ENCODE data around the gene DUOX2. TPM values are rescaled to one million over a fixed set of nuclear protein-coding genes. Genes with fewer than 3 reads are reported as not detected.
"Not testable (repeated sequence)": the region's sequence is repeated elsewhere in the genome, so short reads cannot be mapped to it uniquely, and the experiment has no call there.

DUOX2 gene
- total RNA-seq, 1 experiment from 2014 or later: 0.08 TPM

- DNase-seq (ENCODE audit: low spot score): not testable (repeated sequence)
Measured at GRCh38 chr15:45075440-45076320, 38.3 kb downstream of the DUOX2 start.

- not testable (repeated sequence) for DNase-seq (ENCODE audit: low spot score)
Measured at GRCh38 chr15:45073602-45074001, 40.4 kb downstream of the DUOX2 start.

- DNase-seq (ENCODE audit: low spot score): not testable (repeated sequence)
Measured at GRCh38 chr15:45069942-45070360, 44.0 kb downstream of the DUOX2 start.

GRCh38 chr15:45064386-45064785 is 49.6 kb downstream of the DUOX2 start:
- peak; percentile 40 for DNase-seq (ENCODE audit: low spot score)

- DNase-seq (ENCODE audit: low spot score): not testable (repeated sequence)
Measured at GRCh38 chr15:45062301-45062700, 51.7 kb downstream of the DUOX2 start.

GRCh38 chr15:45058690-45059675 is 55.0 kb downstream of the DUOX2 start:
- DNase-seq (ENCODE audit: low spot score): not testable (repeated sequence)

- DNase-seq (ENCODE audit: low spot score): not testable (repeated sequence)
Measured at GRCh38 chr15:45052676-45053075, 61.3 kb downstream of the DUOX2 start.

GRCh38 chr15:45050587-45050986 is 63.4 kb downstream of the DUOX2 start:
- DNase-seq (ENCODE audit: low spot score): no peak

- DNase-seq (ENCODE audit: low spot score): no peak
Measured at GRCh38 chr15:45048794-45049631, 65.0 kb downstream of the DUOX2 start.

- DNase-seq (ENCODE audit: low spot score): not testable (repeated sequence)
Measured at GRCh38 chr15:45048449-45048793, 65.6 kb downstream of the DUOX2 start.

GRCh38 chr15:45044270-45044669 is 69.7 kb downstream of the DUOX2 start:
- DNase-seq (ENCODE audit: low spot score): not testable (repeated sequence)

GRCh38 chr15:45042859-45043258 is 71.1 kb downstream of the DUOX2 start:
- not testable (repeated sequence) for DNase-seq (ENCODE audit: low spot score)

Small RNA genes lying within 50 kb of the gene (small RNA-seq; reads per million reads assigned to genes)
- gene RF00019: not detected

Other genes starting within 250 kb of the DUOX2 start
- not detected in 2 replicates for gene TERB2, start 157.5 kb downstream of the DUOX2 start, total RNA-seq (2014; rRNA removed; shearing (Covaris generic))
- gene SORD, start 91.0 kb downstream of the DUOX2 start, total RNA-seq (2014; rRNA removed; shearing (Covaris generic)): 207 and 238 TPM in 2 replicates
- not detected in 2 replicates for gene DUOXA2, start 154 bp upstream of the DUOX2 start, total RNA-seq (2014; rRNA removed; shearing (Covaris generic))
- gene DUOXA1, start 15.7 kb upstream of the DUOX2 start, total RNA-seq (2014; rRNA removed; shearing (Covaris generic)): 0.23 and 0.26 TPM in 2 replicates
- gene DUOX1, start 15.8 kb upstream of the DUOX2 start, total RNA-seq (2014; rRNA removed; shearing (Covaris generic)): 1.5 and 3.1 TPM in 2 replicates
- gene SHF, start 73.8 kb upstream of the DUOX2 start, total RNA-seq (2014; rRNA removed; shearing (Covaris generic)): 8.6 and 11.2 TPM in 2 replicates
- gene SLC28A2, start 138.1 kb upstream of the DUOX2 start, total RNA-seq (2014; rRNA removed; shearing (Covaris generic)): not detected in 2 replicates

Measured in HT-29 (cell line).